ENCODE results near the gene GIPC3. TPM values are rescaled to one million over a fixed set of nuclear protein-coding genes. Genes with fewer than 3 reads are reported as not detected.
A peak's percentile ranks its signal among the peaks of the same experiment; 100 is the strongest.

Gene GIPC3
- total and polyA plus RNA-seq, 2 of the 8 experiments (the other 6 are each of a cell fraction or from before 2014, with no cell fraction given), result 1.0 to 1.2 TPM

- Histone ChIP-seq H3K27me3 (replicated peaks in 1 of 4; ENCODE audit: control insufficient read depth in 3 of 4, extremely low read depth in 1 of 4, insufficient read depth in 3 of 4, low read length in 3 of 4) (no peaks in the 10 kb centered on the region), H3K27ac (ENCODE audit: low read depth, low read length) (no peak overlapping the region), H2AFZ (ENCODE audit: low read length) (no peak overlapping the region), H2BK20ac (ENCODE audit: low read length) (no peak overlapping the region), H3K18ac (ENCODE audit: extremely low read depth, low read length) (no peak overlapping the region), H4K20me1 (replicated peaks in 1 of 2; ENCODE audit: control insufficient read depth in 1 of 2, insufficient read depth in 2 of 2, low read length in 2 of 2) (peaks cover 0 to 13% of the 10 kb centered on the region in 2 experiments), H4K8ac (ENCODE audit: extremely low read depth, insufficient read depth, low read length) (peak overlapping the region; percentile 39; the same call in 1 of the 2 replicates), H3K4ac (replicated peaks; ENCODE audit: insufficient read length, low read depth, low read length) (no peak overlapping the region), H4K5ac (ENCODE audit: insufficient read length, low read depth, low read length) (no peak overlapping the region), H3K23me2 (ENCODE audit: low read depth, low read length) (no peaks in the 10 kb centered on the region), H2BK120ac (replicated peaks; ENCODE audit: low read depth, low read length) (no peak overlapping the region), H2BK15ac (ENCODE audit: low read length) (no peak overlapping the region), H3K36me3 (ENCODE audit: control insufficient read depth in 2 of 4, insufficient read depth in 4 of 4, low read length in 3 of 4) (peaks cover 0 to 3% (median under 1%) of the 10 kb centered on the region in 4 experiments; a peak in 2 of 8 replicates), H3K23ac (ENCODE audit: insufficient read length) (no peak overlapping the region), H3K4me3 (ENCODE audit: extremely low read depth in 1 of 4, insufficient read depth in 2 of 4, low read depth in 3 of 4, low read length in 4 of 4) (no peak overlapping the region), H3K4me2 (ENCODE audit: insufficient read depth in 1 of 2, low read depth in 2 of 2, low read length in 2 of 2) (no peak overlapping the region), H4K91ac (replicated peaks; ENCODE audit: insufficient read length, low read length) (no peak overlapping the region), H2BK12ac (ENCODE audit: low read depth, low read length) (no peak overlapping the region), H3K9me3 (ENCODE audit: insufficient read depth in 2 of 2, low read depth in 1 of 2, low read length in 1 of 2) (no peaks in the 10 kb centered on the region), H2BK5ac (ENCODE audit: low read depth, low read length) (no peak overlapping the region), H3K14ac (ENCODE audit: insufficient read length) (no peak overlapping the region), H3K4me1 (replicated peaks in 1 of 4; ENCODE audit: control insufficient read depth in 3 of 4, insufficient read depth in 4 of 4, low read length in 3 of 4) (peaks cover 0 to 3% (median under 1%) of the 10 kb centered on the region in 4 experiments; a peak in 3 of 7 replicates), H3K56ac (replicated peaks; ENCODE audit: insufficient read length, low read depth, low read length) (no peak overlapping the region), H3K79me2 (ENCODE audit: control insufficient read depth in 1 of 2, insufficient read depth in 2 of 2, low read length in 2 of 2) (no peaks in the 10 kb centered on the region), H3K9ac (replicated peaks in 1 of 4; ENCODE audit: extremely low read depth in 1 of 4, low read depth in 3 of 4, low read length in 3 of 4) (no peak overlapping the region), H3K79me1 (ENCODE audit: low read depth, low read length) (no peaks in the 10 kb centered on the region; the same call in 1 of the 2 replicates), H2AK5ac (ENCODE audit: low read depth, low read length) (no peak overlapping the region)
- TF ChIP-seq, protein P1, sequence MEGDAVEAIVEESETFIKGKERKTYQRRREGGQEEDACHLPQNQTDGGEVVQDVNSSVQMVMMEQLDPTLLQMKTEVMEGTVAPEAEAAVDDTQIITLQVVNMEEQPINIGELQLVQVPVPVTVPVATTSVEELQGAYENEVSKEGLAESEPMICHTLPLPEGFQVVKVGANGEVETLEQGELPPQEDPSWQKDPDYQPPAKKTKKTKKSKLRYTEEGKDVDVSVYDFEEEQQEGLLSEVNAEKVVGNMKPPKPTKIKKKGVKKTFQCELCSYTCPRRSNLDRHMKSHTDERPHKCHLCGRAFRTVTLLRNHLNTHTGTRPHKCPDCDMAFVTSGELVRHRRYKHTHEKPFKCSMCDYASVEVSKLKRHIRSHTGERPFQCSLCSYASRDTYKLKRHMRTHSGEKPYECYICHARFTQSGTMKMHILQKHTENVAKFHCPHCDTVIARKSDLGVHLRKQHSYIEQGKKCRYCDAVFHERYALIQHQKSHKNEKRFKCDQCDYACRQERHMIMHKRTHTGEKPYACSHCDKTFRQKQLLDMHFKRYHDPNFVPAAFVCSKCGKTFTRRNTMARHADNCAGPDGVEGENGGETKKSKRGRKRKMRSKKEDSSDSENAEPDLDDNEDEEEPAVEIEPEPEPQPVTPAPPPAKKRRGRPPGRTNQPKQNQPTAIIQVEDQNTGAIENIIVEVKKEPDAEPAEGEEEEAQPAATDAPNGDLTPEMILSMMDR (IDR thresholded peaks at IDR 0.05; ENCODE audit: control extremely low read depth in 1 of 3, insufficient read depth in 1 of 3, low read depth in 1 of 3, low read length in 3 of 3), result peak; percentile 86 to 92 (median 86)
- TF ChIP-seq, protein P2, sequence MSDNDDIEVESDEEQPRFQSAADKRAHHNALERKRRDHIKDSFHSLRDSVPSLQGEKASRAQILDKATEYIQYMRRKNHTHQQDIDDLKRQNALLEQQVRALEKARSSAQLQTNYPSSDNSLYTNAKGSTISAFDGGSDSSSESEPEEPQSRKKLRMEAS (IDR thresholded peaks at IDR 0.05), result 0 out of 2 replicates have a peak, but pooled peaks have one; percentile 14
- TF ChIP-seq RNF2 (IDR thresholded peaks at IDR 0.05; ENCODE audit: borderline replicate concordance, low read depth, low read length, missing control alignments, poor library complexity, severe bottlenecking) (no peak), RAD21 (IDR thresholded peaks at IDR 0.05 in 1 of 2, conservative IDR thresholded peaks at IDR 0.05 in 1 of 2; ENCODE audit: low read depth in 2 of 2, low read length in 2 of 2) (peak; percentile 68 to 80), MAFK (IDR thresholded peaks at IDR 0.05; ENCODE audit: low read depth, low read length) (peak; percentile 86; the same call in 1 of the 2 replicates), SP2 (IDR thresholded peaks at IDR 0.05; ENCODE audit: low read length) (no peak), GABPA (IDR thresholded peaks at IDR 0.05; ENCODE audit: borderline replicate concordance, insufficient read depth, low read length) (peak; percentile 39; the same call in 1 of the 2 replicates)
- CTCF ChIA-PET (ENCODE audit: partially characterized antibody), result interaction anchor here (0.7 to 7.3 kb wide), 10 partner anchors 10 to 82 kb away, joined by 3 to 38 read pairs (median 4); partner anchors contain the start of genes GIPC3 and TBXA2R
- peak in 1 of 2 experiments; percentile 96 for DNase-seq (ENCODE audit: low read depth in 1 of 2, low spot score in 2 of 2)
- 82% methylated on average over 28 of the region's 31 CpGs; no CpG with 5 or more reads in 1 of the 2 experiments for WGBS, 2 experiments (ENCODE audit: extremely low coverage in 1 of 2, insufficient coverage in 1 of 2, insufficient read length in 1 of 2, insufficient replicate concordance in 2 of 2, low coverage in 1 of 2, low lambda C conversion rate in 2 of 2, missing lambda C conversion rate in 1 of 2)
- POLR2A ChIA-PET (ENCODE audit: partially characterized antibody), result interaction anchor here (0.6 to 1.4 kb wide), 3 partner anchors 10 to 38 kb away, joined by 3 to 6 read pairs (median 3); no protein-coding TSS in a partner anchor
- FAIRE-seq, result no peak
Observed at GRCh38 chr19:3618144-3618810, 33.0 kb downstream of the GIPC3 start.
